UCSD-AML1 (cell line): Measurements from ENCODE around the gene GUCY1B1.

Experiments
- DNase-seq: peaks from one replicate; lab custom pipeline; 2025; ENCODE audit not compliant: unreplicated experiment; lab: John Stamatoyannopoulos, UW

GUCY1B1 gene

DNA sequence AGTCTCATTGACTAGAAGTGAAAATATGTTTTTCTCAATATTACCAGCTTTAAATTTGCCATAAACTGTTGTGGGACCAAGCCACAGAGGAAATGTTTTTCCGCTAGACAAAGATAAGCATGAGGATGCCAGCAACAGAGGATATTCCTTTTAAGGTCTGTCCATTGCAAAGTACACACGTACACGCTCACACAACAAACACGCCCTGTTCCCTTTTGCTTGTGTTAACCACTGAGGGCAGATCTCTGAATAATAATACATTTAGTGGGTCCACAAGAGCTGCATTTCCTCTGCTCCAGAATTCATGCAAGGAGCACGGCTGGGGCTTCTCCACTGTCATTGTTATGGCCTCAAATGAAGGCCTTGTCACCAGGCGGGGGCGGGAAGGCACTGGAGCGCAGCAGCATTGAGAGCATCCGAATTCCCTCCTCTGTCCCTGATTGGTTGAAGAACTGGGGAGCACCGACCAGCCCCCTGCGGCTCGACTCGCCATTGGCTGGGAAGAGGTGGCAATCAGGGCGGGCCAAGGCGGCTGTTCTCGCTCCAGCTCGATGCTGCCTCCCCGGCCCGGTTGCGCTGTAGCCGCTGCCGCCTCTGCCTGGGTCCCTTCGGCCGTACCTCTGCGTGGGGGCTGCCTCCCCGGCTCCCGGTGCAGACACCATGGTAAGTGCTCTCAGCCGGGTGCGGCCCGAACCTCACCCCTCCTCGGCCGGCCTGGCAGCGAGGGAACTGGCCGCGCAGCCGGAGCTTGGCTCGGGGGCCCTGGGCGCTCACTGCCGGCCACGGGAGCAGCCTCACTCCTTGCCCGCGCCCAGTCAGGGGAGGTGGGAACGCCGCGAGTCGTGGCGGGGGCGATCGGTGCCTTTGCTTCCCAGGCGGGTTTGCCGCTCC lies at the start of gene GUCY1B1:
GUCY1B1 (plus strand) TSS at position 541 of the 891 bp plus-strand sequence; CDS start at position 661, 120 bp downstream.
- DNase-seq = peak; percentile 94

DNA sequence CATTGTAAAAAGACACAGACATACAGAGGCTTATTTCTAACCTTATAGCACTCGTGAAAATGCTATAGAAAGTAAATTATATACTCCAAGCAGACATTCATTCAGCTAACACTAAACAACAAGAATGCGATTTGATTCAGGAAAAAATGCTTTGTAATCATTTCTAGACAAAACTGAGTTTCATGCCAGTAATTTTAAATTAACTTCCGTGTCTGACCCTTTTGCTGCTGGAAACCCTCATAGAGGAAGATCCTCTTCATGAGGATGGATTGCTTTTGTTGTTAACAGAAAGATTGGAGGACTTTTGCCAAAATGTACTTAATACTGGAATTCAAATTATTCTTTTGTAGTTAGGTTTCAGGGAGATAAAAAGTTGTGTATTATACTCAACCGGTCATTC lies 48.9 kb upstream of the GUCY1B1 start:
- no peak for DNase-seq

DNA sequence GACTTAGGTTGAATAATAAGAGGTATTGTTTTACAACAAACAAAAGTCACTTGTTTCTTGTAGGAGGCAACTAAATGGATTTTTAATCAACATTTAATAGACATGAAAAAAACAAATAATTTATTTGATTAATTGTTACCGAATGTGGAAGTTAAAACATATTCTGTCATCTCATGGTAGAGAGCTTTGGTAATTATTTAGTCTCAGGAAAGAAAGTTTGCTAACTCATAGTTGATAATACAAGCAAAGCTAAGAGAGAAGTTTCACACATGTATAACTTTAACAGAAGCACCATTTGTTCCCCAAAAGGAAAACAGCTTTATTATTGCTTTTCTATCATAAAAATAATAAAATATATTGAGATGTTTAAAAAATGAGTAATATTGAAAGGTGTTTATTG lies 47.3 kb upstream of the GUCY1B1 start:
- no peak for DNase-seq

DNA sequence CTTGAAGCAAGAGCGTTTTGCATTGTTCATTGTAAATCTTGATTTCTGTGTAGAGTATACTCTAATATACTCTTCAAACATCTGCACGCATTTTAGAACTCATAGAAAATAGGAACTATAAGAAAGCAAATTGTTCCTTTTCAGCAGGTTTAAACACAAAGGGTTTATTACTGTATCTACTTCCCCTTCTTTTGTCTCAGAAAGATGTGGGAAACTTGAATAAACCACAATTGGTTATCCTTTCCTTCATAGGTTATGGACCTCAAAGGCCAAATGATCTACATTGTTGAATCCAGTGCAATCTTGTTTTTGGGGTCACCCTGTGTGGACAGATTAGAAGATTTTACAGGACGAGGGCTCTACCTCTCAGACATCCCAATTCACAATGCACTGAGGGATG lies 46.0 kb upstream of the GUCY1B1 start:
- DNase-seq = no peak

DNA sequence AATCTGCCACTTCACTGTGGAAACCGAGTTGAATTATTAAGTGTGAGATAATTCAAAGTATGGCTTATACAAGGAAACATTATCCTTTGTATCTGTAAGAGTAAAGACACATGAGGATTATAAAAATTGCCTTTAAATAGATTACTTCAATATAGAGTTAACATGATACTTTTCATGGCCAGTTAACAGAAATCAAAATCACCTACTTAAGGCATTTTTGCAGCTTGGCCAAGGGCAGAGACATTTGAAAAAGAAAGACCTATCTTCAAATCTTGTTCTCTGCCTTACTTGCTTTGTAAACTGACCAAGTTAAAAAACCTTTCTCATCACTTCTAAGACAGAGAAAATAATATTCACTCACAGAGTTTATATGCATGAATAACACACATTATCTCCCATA lies 44.9 kb upstream of the GUCY1B1 start:
- no peak for DNase-seq

DNA sequence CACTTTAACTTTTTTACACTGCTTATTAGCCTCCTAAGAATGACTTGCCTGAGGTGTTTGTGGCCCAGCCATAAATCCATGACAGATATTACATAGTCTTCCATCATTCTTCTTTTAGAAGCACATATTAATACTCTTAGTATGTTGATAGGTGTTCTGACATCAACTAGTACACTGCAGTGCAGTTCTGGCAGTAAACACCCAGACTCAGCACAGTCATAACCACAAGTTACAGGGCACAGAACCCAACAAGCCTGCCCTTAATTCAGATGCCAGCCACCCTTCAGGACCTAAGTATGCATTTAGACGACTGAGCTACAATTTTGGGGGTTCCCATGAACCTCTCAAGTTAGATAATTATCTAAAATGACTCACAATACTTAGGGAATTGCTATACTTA lies 36.5 kb upstream of the GUCY1B1 start:
- DNase-seq = no peak

DNA sequence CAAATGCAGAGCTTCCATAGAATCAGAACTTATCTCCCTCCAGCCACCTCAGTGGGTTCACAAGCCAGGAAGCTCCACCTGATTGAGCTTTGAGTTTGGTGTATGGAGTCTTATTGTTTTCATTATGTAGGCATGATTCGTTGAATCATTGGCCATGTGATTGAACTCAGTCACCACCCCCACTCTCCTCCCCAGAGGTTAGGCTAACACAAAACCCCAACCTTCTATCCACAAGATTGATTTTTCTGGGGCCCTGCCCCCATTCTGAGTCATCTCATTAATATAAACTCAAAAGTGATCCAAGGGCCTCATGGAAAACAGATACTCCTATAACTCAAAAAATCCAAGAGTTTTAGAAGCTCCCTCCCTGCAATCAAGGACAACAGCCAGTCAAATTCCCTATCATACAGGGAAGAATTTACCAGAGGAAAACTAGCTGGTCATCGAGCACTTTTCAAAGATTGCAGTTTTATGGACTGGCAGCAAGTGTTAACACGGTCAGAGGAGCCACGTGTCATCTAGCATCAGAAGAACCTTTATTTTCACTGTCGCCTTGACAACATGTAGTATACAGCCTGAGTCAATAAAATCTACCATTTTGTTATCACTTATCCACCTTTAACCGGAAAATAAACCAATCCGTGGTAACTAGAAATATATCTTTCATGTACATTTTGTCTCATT lies 35.9 kb upstream of the GUCY1B1 start:
- DNase-seq = no peak

DNA sequence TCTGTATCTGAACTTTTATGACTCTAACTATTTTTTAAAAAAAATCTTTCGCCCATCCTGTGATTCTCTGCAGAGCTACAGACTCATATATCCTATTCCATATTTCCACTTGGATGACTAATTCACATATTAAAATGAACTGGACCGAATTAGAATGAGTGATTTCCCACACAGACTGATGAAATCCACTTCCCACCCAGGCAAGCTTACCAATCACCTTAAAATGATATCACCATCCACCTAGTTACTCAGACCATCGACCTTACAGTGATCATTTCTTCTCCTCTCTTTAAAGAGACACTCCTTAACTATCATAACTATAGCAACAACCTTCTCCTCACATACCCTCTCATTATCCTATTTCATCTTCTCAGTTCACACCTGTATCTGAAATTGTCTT lies 34.1 kb upstream of the GUCY1B1 start:
- DNase-seq = no peak

DNA sequence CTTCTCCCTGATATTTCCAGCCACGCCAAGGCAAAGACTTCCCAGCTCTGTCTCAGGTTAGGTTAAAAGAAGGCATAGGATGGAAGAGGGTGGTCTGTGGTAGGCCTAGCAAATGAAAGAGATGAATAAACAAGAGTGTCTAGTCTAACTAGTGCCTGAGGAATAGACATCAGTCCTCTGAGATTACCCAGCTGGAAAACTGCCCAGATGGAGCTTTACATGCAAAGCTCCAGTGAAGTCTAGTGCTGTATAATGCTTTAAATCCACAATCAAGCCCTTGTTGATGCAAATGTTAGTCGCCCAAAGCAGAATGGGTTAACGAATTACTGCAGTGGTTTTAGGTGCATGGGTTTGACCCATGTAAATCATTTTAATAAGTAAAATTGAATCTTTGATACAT lies 24.8 kb upstream of the GUCY1B1 start:
- no peak for DNase-seq

DNA sequence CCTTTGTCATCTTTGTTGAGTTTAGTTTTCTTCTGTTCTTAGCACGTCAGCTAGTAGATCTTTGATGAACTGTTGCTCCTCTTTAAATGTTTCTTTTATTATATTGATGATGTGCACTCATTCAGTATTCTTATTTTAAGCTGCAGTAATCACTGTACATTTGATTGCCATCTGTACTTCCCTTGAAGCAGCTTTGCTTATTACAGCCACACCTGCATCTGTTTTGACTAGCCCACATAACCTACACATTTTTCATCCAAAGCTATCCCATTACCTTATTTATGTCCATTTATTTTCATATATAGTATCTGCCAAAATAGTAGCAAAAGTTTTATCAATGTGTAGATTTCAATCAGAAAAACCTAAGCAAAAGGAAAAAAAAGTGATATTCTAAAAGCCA lies 23.9 kb upstream of the GUCY1B1 start:
- DNase-seq = no peak

DNA sequence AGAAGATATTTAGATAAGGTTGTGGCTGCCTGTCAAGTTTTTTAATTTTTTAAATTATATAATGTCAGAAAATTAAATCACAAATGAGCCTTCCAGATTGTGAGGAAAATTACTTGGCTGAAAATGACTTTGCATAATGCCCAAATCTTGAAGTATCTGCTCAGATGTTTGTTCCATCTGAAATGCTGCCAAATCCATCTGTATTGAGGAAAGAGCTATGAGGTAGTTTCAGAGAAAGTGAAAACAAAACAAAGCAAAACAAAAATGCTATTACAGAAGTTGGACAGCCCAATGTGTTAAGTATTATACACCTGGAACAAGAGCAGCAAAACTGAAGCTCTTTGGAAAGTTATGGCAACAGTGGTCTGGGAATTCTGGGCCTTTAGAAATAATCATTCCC lies 23.3 kb upstream of the GUCY1B1 start:
- DNase-seq = no peak

DNA sequence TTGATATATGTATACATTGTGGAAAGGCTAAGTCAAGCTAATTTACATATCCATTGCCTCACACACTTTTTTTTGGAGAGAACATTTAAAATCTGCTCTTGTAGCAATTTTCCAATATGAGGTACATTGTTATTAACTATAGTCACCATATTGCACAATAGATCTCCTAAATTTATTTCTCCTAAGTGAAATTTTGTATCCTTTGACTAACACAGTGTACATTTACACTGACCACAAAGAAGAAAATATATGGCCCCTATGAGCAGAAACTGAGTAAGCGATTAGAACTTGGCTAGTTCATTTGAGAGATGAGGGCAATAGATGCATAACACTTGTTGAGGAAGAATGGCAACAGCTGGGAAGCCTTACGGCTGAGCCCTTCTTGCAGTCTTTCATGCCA lies 20.3 kb upstream of the GUCY1B1 start:
- no peak for DNase-seq

DNA sequence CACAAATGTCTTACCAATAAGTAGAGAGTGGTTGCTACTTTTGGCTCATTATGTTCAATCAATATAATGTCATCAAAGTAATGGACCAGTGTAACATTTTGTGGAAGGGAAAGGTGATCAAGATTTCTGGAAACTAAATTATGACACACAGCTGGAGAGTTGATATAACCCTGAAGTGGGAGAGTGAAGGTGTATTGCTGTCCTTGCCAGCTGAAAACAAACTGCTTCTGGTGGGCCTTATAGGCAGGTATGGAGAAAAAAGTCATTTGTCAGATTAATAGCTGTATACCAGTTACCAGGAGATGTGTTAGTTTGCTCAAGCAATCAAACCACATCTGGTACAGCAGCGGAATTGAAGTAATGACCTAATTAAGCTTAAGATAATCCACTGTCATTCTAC lies 17.3 kb upstream of the GUCY1B1 start:
- DNase-seq = no peak

DNA sequence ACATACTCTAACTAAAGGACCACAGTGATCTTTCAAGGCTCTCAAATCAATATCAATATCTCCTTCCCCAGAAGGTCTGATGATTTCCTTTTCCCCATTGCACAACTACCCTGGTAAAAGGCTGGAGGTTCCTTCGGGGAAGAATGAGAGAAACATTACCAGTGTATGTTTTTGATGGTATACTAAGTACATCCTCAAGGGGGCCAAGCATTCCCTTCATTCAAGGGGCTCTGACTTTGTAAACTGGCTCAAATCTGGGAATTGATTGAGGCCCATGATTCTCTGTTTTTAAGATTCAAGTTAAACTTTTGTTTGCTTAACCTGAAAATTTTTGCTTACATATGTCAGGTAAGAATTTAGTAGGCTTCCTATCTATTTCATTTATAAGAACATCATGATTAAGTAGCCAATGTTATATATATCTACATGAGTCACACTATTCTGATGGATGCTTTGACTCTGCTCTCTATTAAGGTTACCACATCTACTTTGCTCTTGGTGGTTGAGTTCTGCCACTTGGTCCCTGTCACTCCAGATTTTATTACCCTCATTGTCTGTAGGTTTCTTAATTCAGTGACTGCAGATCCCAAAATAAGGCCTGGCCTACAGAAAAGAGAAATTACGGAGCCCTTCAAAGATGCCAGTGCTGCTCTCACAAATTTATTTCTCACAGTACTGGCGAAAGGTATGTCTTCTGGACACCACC lies 16.4 kb upstream of the GUCY1B1 start:
- DNase-seq = no peak

DNA sequence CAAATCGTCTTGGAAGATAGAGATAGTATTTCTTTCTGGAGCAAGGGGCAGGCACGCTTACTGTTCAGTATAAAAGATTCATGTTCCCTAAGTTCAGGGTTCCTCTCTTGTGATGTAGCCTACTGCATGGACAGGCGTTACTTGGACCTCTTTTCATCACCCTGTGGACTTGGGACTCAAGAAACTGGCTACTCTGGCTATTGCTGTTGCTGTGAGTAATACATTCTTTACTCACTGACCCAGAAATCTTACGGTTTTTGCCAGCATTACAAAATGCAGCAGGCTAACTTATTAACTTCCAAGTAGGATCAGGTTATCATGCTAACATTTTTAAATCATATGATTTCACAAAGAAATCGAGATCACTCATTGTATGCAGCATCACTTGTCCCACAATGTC lies 12.8 kb upstream of the GUCY1B1 start:
- no peak for DNase-seq

DNA sequence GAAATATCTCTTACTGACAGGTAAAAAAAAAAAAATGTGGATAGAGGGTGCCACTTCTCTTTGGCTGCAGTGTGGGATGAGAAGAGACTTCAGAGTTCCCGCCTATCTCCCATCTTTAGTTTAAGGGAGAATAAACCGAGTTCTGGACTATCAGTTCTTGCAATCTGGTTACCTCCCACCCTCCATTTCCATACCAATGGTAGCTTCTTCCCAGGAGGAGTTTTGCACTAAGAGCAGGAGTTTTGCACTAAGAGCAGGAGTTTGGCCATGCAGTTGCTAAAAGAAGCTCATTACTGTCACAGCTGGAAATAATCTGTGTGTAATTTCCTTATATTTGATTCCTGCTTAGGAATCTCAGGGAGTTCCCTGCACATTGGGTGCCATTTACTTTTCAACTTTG lies 10.8 kb upstream of the GUCY1B1 start:
- no peak for DNase-seq

DNA sequence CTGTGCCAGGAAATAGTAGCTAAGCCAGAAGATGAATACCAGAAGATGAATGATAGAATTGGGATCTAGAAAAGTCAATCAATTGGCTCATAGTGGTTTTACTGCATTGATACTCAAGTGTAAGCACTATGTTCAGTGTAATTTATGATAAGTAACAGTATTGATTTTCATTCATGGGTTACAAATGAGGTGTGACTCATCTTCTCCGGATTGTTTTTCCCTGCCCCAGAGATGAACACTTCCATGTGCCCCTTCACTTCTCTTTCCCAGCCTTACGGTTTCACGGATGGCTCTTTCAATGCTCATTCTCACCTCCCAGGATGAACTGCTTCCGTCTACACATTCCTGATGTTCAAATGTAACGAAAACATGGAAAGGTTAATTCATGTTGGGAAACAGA lies 9.8 kb upstream of the GUCY1B1 start:
- no peak for DNase-seq

DNA sequence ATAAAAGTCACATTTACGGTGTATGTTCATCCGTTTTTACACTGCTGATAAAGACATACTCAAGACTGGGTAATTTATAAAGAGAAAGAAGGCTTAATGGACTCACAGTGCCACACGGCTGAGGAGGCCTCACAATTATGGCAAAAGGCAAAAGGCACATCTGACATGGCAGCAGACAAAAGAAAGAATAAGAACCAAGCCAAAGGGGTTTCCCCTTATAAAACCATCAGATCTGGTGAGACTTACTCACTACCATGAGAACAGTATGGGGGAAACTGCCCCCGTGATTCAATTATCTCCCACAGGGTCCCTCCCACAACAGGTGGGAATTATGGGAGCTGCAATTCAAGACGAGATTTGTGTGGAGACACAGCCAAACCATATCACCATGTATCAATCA lies 7.3 kb upstream of the GUCY1B1 start:
- no peak for DNase-seq

DNA sequence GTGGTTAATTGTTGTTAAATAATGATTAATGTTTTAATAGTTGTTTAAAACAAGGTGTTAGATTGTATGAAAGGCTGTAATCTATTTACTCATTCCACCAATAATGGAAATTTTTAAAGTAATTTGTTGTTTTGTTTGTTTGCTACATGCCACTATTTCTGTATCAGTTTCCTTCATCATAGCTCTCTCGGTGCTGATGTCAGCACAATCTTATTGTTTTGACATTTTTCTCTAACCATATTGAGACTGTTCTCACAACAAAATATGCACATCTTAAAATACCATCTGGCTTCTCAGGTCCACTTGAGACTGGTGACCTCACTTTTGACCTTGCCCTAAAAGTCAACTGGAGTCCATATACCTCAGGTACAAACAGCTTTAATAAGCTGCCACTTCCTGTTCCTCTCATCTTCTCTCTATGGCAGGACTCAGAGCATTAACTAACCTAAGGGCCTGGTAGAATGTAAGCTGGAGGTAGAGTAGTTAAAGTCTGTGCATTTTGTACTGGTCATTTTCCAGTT lies 1.0 kb upstream of the GUCY1B1 start:
- DNase-seq = no peak

DNA sequence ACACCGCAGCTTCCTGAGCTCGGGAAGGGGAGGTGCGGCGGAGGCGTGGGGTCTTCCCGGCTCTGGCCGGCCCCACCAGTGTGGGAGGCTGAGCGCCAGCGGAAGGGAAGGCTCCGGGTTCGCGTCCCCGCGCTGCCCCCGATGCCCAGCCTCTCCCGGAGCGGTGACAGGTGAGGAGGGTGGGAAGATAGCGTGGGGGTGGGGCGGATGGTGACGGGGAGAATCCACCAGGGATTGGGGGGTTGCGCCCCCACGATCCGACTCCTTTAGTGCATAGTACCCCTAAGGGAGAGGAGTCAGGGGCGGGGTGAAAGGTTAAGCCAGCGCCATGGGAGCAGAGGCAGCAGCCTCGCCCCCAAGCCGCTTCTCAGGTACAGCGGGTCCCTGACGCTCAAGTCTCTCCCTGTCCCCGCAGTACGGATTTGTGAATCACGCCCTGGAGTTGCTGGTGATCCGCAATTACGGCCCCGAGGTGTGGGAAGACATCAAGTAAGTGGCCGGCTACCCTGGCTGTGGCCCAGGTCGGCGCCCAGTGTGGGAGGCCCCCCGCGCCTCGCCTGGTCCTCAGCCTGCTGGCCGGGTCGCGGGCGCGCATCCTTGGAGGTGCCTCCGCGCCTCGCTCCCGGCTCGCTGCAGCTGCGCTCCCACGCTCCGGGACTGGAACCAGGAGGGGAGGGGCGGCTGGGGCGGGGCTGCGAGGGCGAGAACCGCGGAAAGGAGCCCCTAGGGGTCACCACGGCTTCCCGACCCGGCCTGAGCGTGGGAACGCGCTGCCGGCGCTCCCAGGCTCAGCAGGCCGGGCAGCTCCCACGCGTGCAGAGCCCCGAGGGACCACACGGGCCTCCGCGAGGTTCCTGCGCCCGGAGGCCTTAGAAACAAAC lies 791 bp downstream of the GUCY1B1 start:
- peak; percentile 76 for DNase-seq

DNA sequence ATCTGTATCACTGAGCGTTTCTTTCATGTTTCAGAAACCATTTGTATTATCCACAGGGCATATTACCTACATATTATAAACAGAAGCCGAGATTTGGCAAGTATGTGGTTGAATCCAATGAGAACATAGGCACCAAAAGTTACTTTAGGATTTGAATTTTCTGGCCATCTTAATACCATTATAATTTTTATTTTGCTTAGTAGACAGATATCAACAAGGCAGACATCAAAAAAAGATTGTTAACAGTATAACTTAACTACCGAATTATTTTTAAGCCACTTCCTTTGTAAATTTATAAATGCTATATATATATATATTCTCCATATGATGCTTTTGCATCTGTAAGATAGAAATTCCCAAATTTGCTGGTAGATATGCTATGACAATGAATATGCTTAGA lies 2.2 kb downstream of the GUCY1B1 start:
- DNase-seq = no peak
